ENCODE data around the gene TENT5D. TPM values are rescaled to one million over a fixed set of nuclear protein-coding genes. Genes with fewer than 3 reads are reported as not detected.
"Not testable (repeated sequence)": the region's sequence is repeated elsewhere in the genome, so short reads cannot be mapped to it uniquely, and the experiment has no call there.

The TENT5D gene
- total RNA-seq, result not detected
- long read RNA-seq, result 0 reads

- DNase-seq (ENCODE audit: missing footprints), result no peak
- intact Hi-C loops (cut with DNase I), result no loop called here
These were observed at the start of gene TENT5D for GRCh38 chrX:80420147-80420546. TENT5D (plus strand) TSS chrX:80420447; CDS start chrX:80442540, 22,093 bp downstream.

GRCh38 chrX:80385651-80386050 lies 34.6 kb upstream of the TENT5D start:
- DNase-seq (ENCODE audit: missing footprints); intact Hi-C loops (cut with DNase I); ATAC-seq: not testable (repeated sequence)

More at GRCh38 chrX:80420147-80420546, at the start of gene TENT5D:
- ATAC-seq, result no peak

- intact Hi-C loops (cut with DNase I), result no loop called here
- DNase-seq (ENCODE audit: missing footprints) (no peak), ATAC-seq (no peak)
These were observed 32.0 kb upstream of the TENT5D start for GRCh38 chrX:80388206-80388605.

- intact Hi-C loops (cut with DNase I), result no loop called here
- ATAC-seq (no peak), DNase-seq (ENCODE audit: missing footprints) (no peak)
These were observed 8.2 kb upstream of the TENT5D start for GRCh38 chrX:80412042-80412441.

- intact Hi-C loops (cut with DNase I), result no loop called here
- ATAC-seq (no peak), DNase-seq (ENCODE audit: missing footprints) (no peak)
These were observed 2.8 kb downstream of the TENT5D start for GRCh38 chrX:80423000-80423399.

GRCh38 chrX:80423744-80424143 lies 3.5 kb downstream of the TENT5D start:
- intact Hi-C loops (cut with DNase I), result no loop called here
- ATAC-seq, result no peak
- no peak for DNase-seq (ENCODE audit: missing footprints)

- ATAC-seq (no peak), DNase-seq (ENCODE audit: missing footprints) (no peak)
- intact Hi-C loops (cut with DNase I), result no loop called here
These were observed 10.7 kb downstream of the TENT5D start for GRCh38 chrX:80430826-80431504.

- DNase-seq (ENCODE audit: missing footprints), result no peak
- intact Hi-C loops (cut with DNase I), result no loop called here
- no peak for ATAC-seq
These were observed 11.2 kb downstream of the TENT5D start for GRCh38 chrX:80431505-80431832.

- DNase-seq (ENCODE audit: missing footprints), result no peak
- intact Hi-C loops (cut with DNase I), result no loop called here
- ATAC-seq, result no peak
These were observed 12.2 kb downstream of the TENT5D start for GRCh38 chrX:80432441-80432840.

- intact Hi-C loops (cut with DNase I), result no loop called here
- DNase-seq (ENCODE audit: missing footprints), result no peak
- ATAC-seq, result no peak
These were observed 12.6 kb downstream of the TENT5D start for GRCh38 chrX:80432863-80433262.

GRCh38 chrX:80468166-80468565 lies 47.9 kb downstream of the TENT5D start:
- intact Hi-C loops (cut with DNase I); ATAC-seq; DNase-seq (ENCODE audit: missing footprints): not testable (repeated sequence)

GRCh38 chrX:80471582-80471981 lies 51.3 kb downstream of the TENT5D start:
- no peak for ATAC-seq
- intact Hi-C loops (cut with DNase I), result no loop called here
- no peak for DNase-seq (ENCODE audit: missing footprints)

GRCh38 chrX:80485543-80485942 lies 65.3 kb downstream of the TENT5D start:
- intact Hi-C loops (cut with DNase I), result no loop called here
- peak; percentile 44 for ATAC-seq
- no peak for DNase-seq (ENCODE audit: missing footprints)

GRCh38 chrX:80486299-80486698 lies 66.1 kb downstream of the TENT5D start:
- DNase-seq (ENCODE audit: missing footprints) (no peak), ATAC-seq (peak; percentile 63)
- intact Hi-C loops (cut with DNase I), result no loop called here

GRCh38 chrX:80489166-80489565 lies 68.9 kb downstream of the TENT5D start:
- ATAC-seq (no peak), DNase-seq (ENCODE audit: missing footprints) (no peak)
- intact Hi-C loops (cut with DNase I), result no loop called here

All from Right ventricle myocardium inferior (tissue), 1 donor.